ENCODE results near the gene PSTPIP2. TPM values are rescaled to one million over a fixed set of nuclear protein-coding genes. Genes with fewer than 3 reads are reported as not detected.

Gene PSTPIP2
- total and polyA plus RNA-seq, 2 of the 4 experiments (the other 2 are of a cell fraction) = 10.4 to 12.4 TPM

DNA sequence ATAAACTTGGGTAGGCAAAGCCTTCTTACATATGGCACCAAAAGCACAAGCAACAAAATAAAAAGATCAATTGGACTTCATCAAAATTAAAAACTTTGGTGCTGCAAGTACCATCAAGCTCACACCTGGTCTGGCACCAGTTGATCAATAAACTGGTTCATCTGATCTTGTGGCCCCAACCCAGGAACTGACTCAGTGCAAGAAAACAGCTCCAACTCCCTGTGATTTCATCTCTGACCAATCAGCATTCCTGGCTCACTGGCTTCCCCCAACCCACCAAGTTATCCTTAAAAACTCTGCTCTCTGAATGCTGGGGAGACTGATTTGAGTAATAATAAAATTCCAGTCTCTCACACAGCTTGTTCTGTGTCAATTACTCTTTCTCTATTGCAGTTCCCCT lies 113.3 kb downstream of the PSTPIP2 start:
- peaks cover 17% of the 10 kb centered on the region for H3K9me1 ChIP-seq (ENCODE audit: insufficient read depth, low read length)
- in situ Hi-C loops (cut with MboI; ENCODE audit: low sequenced_read_pairs) = no loop called here
- H3K4me2 ChIP-seq (ENCODE audit: low read depth, low read length) = peak overlapping the region; percentile 24; the same call in 1 of the 2 replicates
- CTCF ChIA-PET = interaction anchor here (0.6 kb wide), 1 partner anchor 143 kb away, joined by 3 read pairs; no protein-coding TSS in a partner anchor
- peak overlapping the region; percentile 62; the same call in 1 of the 2 replicates for H4K5ac ChIP-seq (ENCODE audit: low read depth, low read length)
- H3K36me3 ChIP-seq (ENCODE audit: control insufficient read depth, insufficient read depth, low read length) = peaks cover 13% of the 10 kb centered on the region
- H4K8ac ChIP-seq (ENCODE audit: low read depth in 2 of 2, low read length in 2 of 2) = peak overlapping the region in 1 of 2 experiments; percentile 62; a peak in 2 of 4 replicates
- peak overlapping the region; percentile 76 for H3K18ac ChIP-seq (ENCODE audit: low read depth, low read length)
- H2BK120ac ChIP-seq (ENCODE audit: low read depth, low read length) = peak overlapping the region; percentile 50; the same call in 1 of the 2 replicates
- H3K9ac ChIP-seq (ENCODE audit: low read depth, low read length) = no peak overlapping the region
- BruUV-seq (replicated peaks) = no TSS peak
- POLR2A ChIA-PET (ENCODE audit: unreplicated experiment) = no interaction called here
- intact Hi-C loops (cut with micrococcal nuclease) = no loop called here
- H3K56ac ChIP-seq (ENCODE audit: extremely low read depth, insufficient read depth, low read length) = no peak overlapping the region
- peak overlapping the region; percentile 12; the same call in 1 of the 2 replicates for H3K14ac ChIP-seq (replicated peaks; ENCODE audit: low read depth, low read length)
- DNase-seq = peak; percentile 55
- H2AK9ac ChIP-seq (replicated peaks; ENCODE audit: low read depth, low read length, poor library complexity) = no peak overlapping the region
- H4K91ac ChIP-seq (ENCODE audit: insufficient read depth, low read depth, low read length) = peak overlapping the region; percentile 51; the same call in 1 of the 2 replicates
- no peak overlapping the region for H3K23ac ChIP-seq (ENCODE audit: low read depth, low read length)
- ATAC-seq (ENCODE audit: low read depth) = no peak
- dilution Hi-C loops (cut with HindIII; ENCODE audit: low sequenced_read_pairs, unreplicated experiment) = no loop called here
- peak overlapping the region; percentile 17; the same call in 1 of the 2 replicates for H2AK5ac ChIP-seq (ENCODE audit: low read depth, low read length)
- no peaks in the 10 kb centered on the region for H3K27me3 ChIP-seq (ENCODE audit: control insufficient read depth, insufficient read depth, low read length)
- H3K27ac ChIP-seq (ENCODE audit: insufficient read depth, low read length) = peak overlapping the region; percentile 45
- H2BK20ac ChIP-seq (ENCODE audit: low read depth, low read length) = peak overlapping the region; percentile 65; the same call in 1 of the 2 replicates
- TF ChIP-seq, protein P1, sequence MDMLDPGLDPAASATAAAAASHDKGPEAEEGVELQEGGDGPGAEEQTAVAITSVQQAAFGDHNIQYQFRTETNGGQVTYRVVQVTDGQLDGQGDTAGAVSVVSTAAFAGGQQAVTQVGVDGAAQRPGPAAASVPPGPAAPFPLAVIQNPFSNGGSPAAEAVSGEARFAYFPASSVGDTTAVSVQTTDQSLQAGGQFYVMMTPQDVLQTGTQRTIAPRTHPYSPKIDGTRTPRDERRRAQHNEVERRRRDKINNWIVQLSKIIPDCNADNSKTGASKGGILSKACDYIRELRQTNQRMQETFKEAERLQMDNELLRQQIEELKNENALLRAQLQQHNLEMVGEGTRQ (IDR thresholded peaks at IDR 0.05; ENCODE audit: low read depth, low read length) = no peak
- TF ChIP-seq CEBPB (IDR thresholded peaks at IDR 0.05; ENCODE audit: low read depth, low read length) (no peak), MXI1 (IDR thresholded peaks at IDR 0.05; ENCODE audit: borderline replicate concordance, low read depth, low read length) (no peak), RCOR1 (IDR thresholded peaks at IDR 0.05; ENCODE audit: insufficient replicate concordance, low read length) (no peak), FOS (IDR thresholded peaks at IDR 0.05; ENCODE audit: low read depth, low read length) (no peak), SMC3 (IDR thresholded peaks at IDR 0.05; ENCODE audit: low read depth, low read length) (no peak), NFE2L2 (IDR thresholded peaks at IDR 0.05; ENCODE audit: low read depth, low read length) (no peak)
- no peak overlapping the region for H2AFZ ChIP-seq (replicated peaks; ENCODE audit: low read length, poor library complexity)
- H3K4ac ChIP-seq (ENCODE audit: low read depth, low read length) = peak overlapping the region; percentile 52
- H4K20me1 ChIP-seq (ENCODE audit: insufficient read depth, low read length) = no peaks in the 10 kb centered on the region
- H3K4me1 ChIP-seq (ENCODE audit: control insufficient read depth, insufficient read depth, low read length) = peaks cover 47% of the 10 kb centered on the region
- peak overlapping the region; percentile 27; the same call in 1 of the 3 replicates for H2BK15ac ChIP-seq (ENCODE audit: low read depth, low read length)
- peak overlapping the region; percentile 65 for H2BK5ac ChIP-seq (ENCODE audit: low read depth, low read length, poor library complexity, severe bottlenecking)
- H3K9me3 ChIP-seq (ENCODE audit: control insufficient read depth, insufficient read depth, low read length) = no peaks in the 10 kb centered on the region
- peaks cover 15 to 66% of the 10 kb centered on the region in 2 experiments for H3K79me1 ChIP-seq (ENCODE audit: low read depth in 1 of 2, low read length in 2 of 2)
- H3K4me3 ChIP-seq (ENCODE audit: insufficient read depth, low read depth, low read length) = no peak overlapping the region

Measured in IMR-90 (cell line).